C4-2B (cell line): Measurements from ENCODE around the gene SLC23A2.

Experiments used
- ZFX ChIP-seq: fragments of 450-650 bp; IDR thresholded peaks from 2 replicates; pipeline ENCODE4 v1.6.1; 2017
- TF ChIP-seq, protein P1 (sequence below): fragments of 450-650 bp; conservative IDR thresholded peaks from 2 replicates; pipeline ENCODE4 v1.5.1; 2017; ENCODE audit warnings: mild to moderate bottlenecking

GRCh38 chr20:5005326-5005725, 4.0 kb upstream of the SLC23A2 start:
- TF ChIP-seq, protein P1, sequence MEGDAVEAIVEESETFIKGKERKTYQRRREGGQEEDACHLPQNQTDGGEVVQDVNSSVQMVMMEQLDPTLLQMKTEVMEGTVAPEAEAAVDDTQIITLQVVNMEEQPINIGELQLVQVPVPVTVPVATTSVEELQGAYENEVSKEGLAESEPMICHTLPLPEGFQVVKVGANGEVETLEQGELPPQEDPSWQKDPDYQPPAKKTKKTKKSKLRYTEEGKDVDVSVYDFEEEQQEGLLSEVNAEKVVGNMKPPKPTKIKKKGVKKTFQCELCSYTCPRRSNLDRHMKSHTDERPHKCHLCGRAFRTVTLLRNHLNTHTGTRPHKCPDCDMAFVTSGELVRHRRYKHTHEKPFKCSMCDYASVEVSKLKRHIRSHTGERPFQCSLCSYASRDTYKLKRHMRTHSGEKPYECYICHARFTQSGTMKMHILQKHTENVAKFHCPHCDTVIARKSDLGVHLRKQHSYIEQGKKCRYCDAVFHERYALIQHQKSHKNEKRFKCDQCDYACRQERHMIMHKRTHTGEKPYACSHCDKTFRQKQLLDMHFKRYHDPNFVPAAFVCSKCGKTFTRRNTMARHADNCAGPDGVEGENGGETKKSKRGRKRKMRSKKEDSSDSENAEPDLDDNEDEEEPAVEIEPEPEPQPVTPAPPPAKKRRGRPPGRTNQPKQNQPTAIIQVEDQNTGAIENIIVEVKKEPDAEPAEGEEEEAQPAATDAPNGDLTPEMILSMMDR = no peak
- no peak for TF ChIP-seq ZFX
